ENCODE measurements around the gene KDM4D. TPM values are rescaled to one million over a fixed set of nuclear protein-coding genes. Genes with fewer than 3 reads are reported as not detected.

Gene KDM4D
- total RNA-seq, 3 donors from 2014 or later (not counting 1 experiment from before 2014, with no cell fraction given): 0.14 to 0.32 TPM; not detected in 1

GRCh38 chr11:94987378-94987777, 13.9 kb downstream of the KDM4D start:
- H3K27me3 Mint-ChIP-seq (ENCODE audit: low read depth in 2 of 2): peaks cover 19 to 63% of the 10 kb centered on the region in 2 donors

GRCh38 chr11:94988748-94989147, 15.2 kb downstream of the KDM4D start:
- no peaks in the 10 kb centered on the region for H3K9me3 Mint-ChIP-seq
- peaks cover 14 to 53% of the 10 kb centered on the region in 2 donors for H3K27me3 Mint-ChIP-seq (ENCODE audit: low read depth in 2 of 2)
- Histone ChIP-seq H3K36me3 (ENCODE audit: control insufficient read depth, insufficient read depth, low read length) (no peaks in the 10 kb centered on the region), H3K27ac (ENCODE audit: low read length) (no peak overlapping the region), H3K9me3 (ENCODE audit: control insufficient read depth, insufficient read depth, low read length) (no peaks in the 10 kb centered on the region), H3K4me3 (ENCODE audit: low read length) (no peak overlapping the region), H3K4me1 (ENCODE audit: control insufficient read depth, insufficient read depth, low read length) (no peaks in the 10 kb centered on the region), H3K27me3 (ENCODE audit: control insufficient read depth, insufficient read depth, low read length) (peaks cover 7% of the 10 kb centered on the region)
- WGBS (ENCODE audit: insufficient coverage): 93% methylated on average over 1 of the region's 1 CpG
- H3K4me3 Mint-ChIP-seq: no peak overlapping the region
- DNase-seq (no peak), ATAC-seq (no peak)
- no peaks in the 10 kb centered on the region for H3K36me3 Mint-ChIP-seq
- TF ChIP-seq CTCF (IDR thresholded peaks at IDR 0.05): no peak
- H3K4me1 Mint-ChIP-seq: no peaks in the 10 kb centered on the region
- intact Hi-C loops (cut with micrococcal nuclease): no loop called here
- H3K27ac Mint-ChIP-seq: no peak overlapping the region

More at GRCh38 chr11:94987378-94987777, 13.9 kb downstream of the KDM4D start:
- 67% methylated on average over 3 of the region's 4 CpGs for WGBS (ENCODE audit: insufficient coverage)
- Histone ChIP-seq H3K27ac (ENCODE audit: low read length) (no peak overlapping the region), H3K9me3 (ENCODE audit: control insufficient read depth, insufficient read depth, low read length) (no peaks in the 10 kb centered on the region), H3K27me3 (ENCODE audit: control insufficient read depth, insufficient read depth, low read length) (peaks cover 7% of the 10 kb centered on the region), H3K36me3 (ENCODE audit: control insufficient read depth, insufficient read depth, low read length) (no peaks in the 10 kb centered on the region), H3K4me3 (ENCODE audit: low read length) (no peak overlapping the region), H3K4me1 (ENCODE audit: control insufficient read depth, insufficient read depth, low read length) (no peaks in the 10 kb centered on the region)
- intact Hi-C loops (cut with micrococcal nuclease): no loop called here
- H3K9me3 Mint-ChIP-seq: no peaks in the 10 kb centered on the region
- H3K4me3 Mint-ChIP-seq: no peak overlapping the region
- no peak for TF ChIP-seq CTCF (IDR thresholded peaks at IDR 0.05)
- H3K36me3 Mint-ChIP-seq: no peaks in the 10 kb centered on the region
- ATAC-seq (no peak), DNase-seq (no peak)
- H3K27ac Mint-ChIP-seq: no peak overlapping the region
- no peaks in the 10 kb centered on the region for H3K4me1 Mint-ChIP-seq

- intact Hi-C loops (cut with micrococcal nuclease): no loop called here
- no peaks in the 10 kb centered on the region for H3K36me3 ChIP-seq (ENCODE audit: control insufficient read depth, insufficient read depth, low read length)
- no peaks in the 10 kb centered on the region for H3K9me3 Mint-ChIP-seq
- ATAC-seq (no peak), DNase-seq (no peak)
- H3K9me3 ChIP-seq (ENCODE audit: control insufficient read depth, insufficient read depth, low read length): no peaks in the 10 kb centered on the region
- no peak overlapping the region for H3K4me3 ChIP-seq (ENCODE audit: low read length)
- no peak overlapping the region for H3K27ac Mint-ChIP-seq
- peaks cover 11 to 25% of the 10 kb centered on the region in 2 donors for H3K27me3 Mint-ChIP-seq (ENCODE audit: low read depth in 2 of 2)
- H3K27ac ChIP-seq (ENCODE audit: low read length): no peak overlapping the region
- H3K36me3 Mint-ChIP-seq: no peaks in the 10 kb centered on the region
- no peak overlapping the region for H3K4me3 Mint-ChIP-seq
- no peaks in the 10 kb centered on the region for H3K4me1 Mint-ChIP-seq
- no CpG with 5 or more reads among the region's 2 CpGs for WGBS (ENCODE audit: insufficient coverage)
- peaks cover 5% of the 10 kb centered on the region for H3K27me3 ChIP-seq (ENCODE audit: control insufficient read depth, insufficient read depth, low read length)
- no peaks in the 10 kb centered on the region for H3K4me1 ChIP-seq (ENCODE audit: control insufficient read depth, insufficient read depth, low read length)
- TF ChIP-seq CTCF (IDR thresholded peaks at IDR 0.05): no peak
These were observed 20.0 kb downstream of the KDM4D start for GRCh38 chr11:94993400-94993943.

- no peaks in the 10 kb centered on the region for H3K36me3 ChIP-seq (ENCODE audit: control insufficient read depth, insufficient read depth, low read length)
- ATAC-seq: no peak
- no peak overlapping the region for H3K27ac Mint-ChIP-seq
- DNase-seq: peak in 1 of 2 donors; percentile 5
- H3K27ac ChIP-seq (ENCODE audit: low read length): no peak overlapping the region
- no peaks in the 10 kb centered on the region for H3K4me1 Mint-ChIP-seq
- no peak overlapping the region for H3K4me3 Mint-ChIP-seq
- peaks cover 3 to 5% of the 10 kb centered on the region in 2 donors for H3K27me3 Mint-ChIP-seq (ENCODE audit: low read depth in 2 of 2)
- 96% methylated on average over 6 of the region's 6 CpGs for WGBS (ENCODE audit: insufficient coverage)
- no peaks in the 10 kb centered on the region for H3K27me3 ChIP-seq (ENCODE audit: control insufficient read depth, insufficient read depth, low read length)
- no peak for TF ChIP-seq CTCF (IDR thresholded peaks at IDR 0.05)
- H3K4me1 ChIP-seq (ENCODE audit: control insufficient read depth, insufficient read depth, low read length): no peaks in the 10 kb centered on the region
- no peaks in the 10 kb centered on the region for H3K36me3 Mint-ChIP-seq
- H3K9me3 Mint-ChIP-seq: no peaks in the 10 kb centered on the region
- no peak overlapping the region for H3K4me3 ChIP-seq (ENCODE audit: low read length)
- H3K9me3 ChIP-seq (ENCODE audit: control insufficient read depth, insufficient read depth, low read length): no peaks in the 10 kb centered on the region
- intact Hi-C loops (cut with micrococcal nuclease): no loop called here
These were observed 23.9 kb downstream of the KDM4D start for GRCh38 chr11:94997437-94997836.
